HG02642 (cell line): ENCODE data around the gene SLC24A3.

Source experiments
- ATAC-seq: cut with Tn5 transposase; IDR thresholded peaks from one replicate; pipeline ENCODE4 v1.9.1; 2021; ENCODE audit warnings: mild to moderate bottlenecking; ENCODE audit not compliant: unreplicated experiment, poor library complexity

SLC24A3 gene

GRCh38 chr20:19212469-19212815 is at the start of gene SLC24A3:
Gene SLC24A3 (plus strand): TSS chr20:19212642.
- ATAC-seq: no peak

GRCh38 chr20:19170148-19170547 is 42.3 kb upstream of the SLC24A3 start:
- ATAC-seq: no peak

- no peak for ATAC-seq
Observed at GRCh38 chr20:19172637-19173036, 39.8 kb upstream of the SLC24A3 start.

GRCh38 chr20:19176470-19177052 is 35.9 kb upstream of the SLC24A3 start:
- ATAC-seq: no peak

GRCh38 chr20:19181552-19181951 is 30.9 kb upstream of the SLC24A3 start:
- ATAC-seq: no peak

- no peak for ATAC-seq
Observed at GRCh38 chr20:19185083-19185482, 27.4 kb upstream of the SLC24A3 start.

- no peak for ATAC-seq
Observed at GRCh38 chr20:19193349-19193748, 19.1 kb upstream of the SLC24A3 start.

- ATAC-seq: peak; percentile 62
Observed at GRCh38 chr20:19205981-19206396, 6.5 kb upstream of the SLC24A3 start.

GRCh38 chr20:19207541-19207940 is 4.9 kb upstream of the SLC24A3 start:
- ATAC-seq: no peak

GRCh38 chr20:19210391-19211155 is 1.9 kb upstream of the SLC24A3 start:
- no peak for ATAC-seq

- ATAC-seq: no peak
Observed at GRCh38 chr20:19211252-19211651, 1.2 kb upstream of the SLC24A3 start.

GRCh38 chr20:19211661-19212468 is 577 bp upstream of the SLC24A3 start:
- ATAC-seq: peak; percentile 19

GRCh38 chr20:19212821-19213502 is 520 bp downstream of the SLC24A3 start:
- ATAC-seq: peak; percentile 61

GRCh38 chr20:19213946-19214490 is 1.6 kb downstream of the SLC24A3 start:
- no peak for ATAC-seq

GRCh38 chr20:19218411-19218810 is 6.0 kb downstream of the SLC24A3 start:
- no peak for ATAC-seq

GRCh38 chr20:19222520-19223040 is 10.1 kb downstream of the SLC24A3 start:
- no peak for ATAC-seq

GRCh38 chr20:19223640-19224039 is 11.2 kb downstream of the SLC24A3 start:
- ATAC-seq: no peak

- no peak for ATAC-seq
Observed at GRCh38 chr20:19231359-19232035, 19.1 kb downstream of the SLC24A3 start.

GRCh38 chr20:19232997-19233794 is 20.8 kb downstream of the SLC24A3 start:
- ATAC-seq: no peak
